Naive thymus-derived CD8-positive, alpha-beta T cell (primary cell): Measurements from ENCODE around the gene NID2. TPM values are rescaled to one million over a fixed set of nuclear protein-coding genes. Genes with fewer than 3 reads are reported as not detected.

Source experiments
- ATAC-seq, 2 donors: fragments of 150-1000 bp; cut with Tn5 transposase in 1 of 2; sonication (Bioruptor Pico), chemical (Tn5 transposase) in 1 of 2; 1 replicate in 1 of 2; 2 replicates in 1 of 2; pipeline ENCODE4 v1.10.0; 2021; ENCODE audit warnings: mild to moderate bottlenecking in 2 of 2, moderate library complexity in 2 of 2
- POLR2A ChIA-PET: fragments of 350-600 bp; sonication (Branson Sonifier 250); formaldehyde crosslinking; loops from one replicate; lab custom pipeline; 2021; ENCODE audit warnings: antibody characterized with exemption; lab: Charles Lee
- DNase-seq, 10 donors: peaks; one replicate each; pipeline versions ENCODE4 v3.0.0 to v3.0.0-alpha.2; 2020 to 2022
- H3K27ac Mint-ChIP-seq, 10 donors: one replicate each; pipeline ENCODE4 v1.8.0; 2020 to 2022; ENCODE audit warnings: mild to moderate bottlenecking in 10 of 10, mixed read lengths in 10 of 10, moderate library complexity in 4 of 10, inconsistent platforms in 1 of 10
- H3K27me3 Mint-ChIP-seq, 5 donors: one replicate each; pipeline ENCODE4 v1.8.0; 2021 to 2022; ENCODE audit warnings: mixed read lengths in 5 of 5
- H3K36me3 Mint-ChIP-seq, 3 donors: one replicate each; pipeline ENCODE4 v1.8.0; 2020 to 2022; ENCODE audit warnings: mixed read lengths in 3 of 3, mild to moderate bottlenecking in 2 of 3, inconsistent platforms in 1 of 3
- H3K4me1 Mint-ChIP-seq, 4 donors: one replicate each; pipeline ENCODE4 v1.8.0; 2021 to 2022; ENCODE audit warnings: mixed read lengths in 4 of 4
- H3K4me3 Mint-ChIP-seq, 10 donors: one replicate each; pipeline ENCODE4 v1.8.0; 2020 to 2022; ENCODE audit warnings: mild to moderate bottlenecking in 10 of 10, mixed read lengths in 10 of 10, moderate library complexity in 6 of 10, inconsistent platforms in 1 of 10
- H3K9me3 Mint-ChIP-seq, 9 donors: one replicate each; pipeline ENCODE4 v1.8.0; 2020 to 2022; ENCODE audit warnings: mixed read lengths in 9 of 9, mild to moderate bottlenecking in 3 of 9, inconsistent platforms in 1 of 9, moderate library complexity in 1 of 9
- polyA plus RNA-seq, 3 donors: library from polyadenylated mRNA; unstranded; fragments of 300-500 nt; fragmentation: Illumina TruSeq; gene quantifications; one replicate each; pipeline ENCODE4 v1.2.3, GENCODE V29; 2021
- total RNA-seq, 8 experiments: library from RNA in 2 of 8; stranded (reverse) in 2 of 8; gene quantifications; one replicate each; pipeline ENCODE4 v1.2.3 and lab custom pipeline; 2021 to 2026

Gene NID2
- total and polyA plus RNA-seq, 5 experiments from 2014 or later = 0.22 to 0.98 (median 0.62) TPM; not detected in 2

GRCh38 chr14:52000696-52001095, 68.2 kb downstream of the NID2 start:
- no peaks in the 10 kb centered on the region for H3K9me3 Mint-ChIP-seq
- peaks cover 4 to 91% (median 19%) of the 10 kb centered on the region in 3 donors for H3K36me3 Mint-ChIP-seq
- H3K4me3 Mint-ChIP-seq = no peak overlapping the region
- DNase-seq = no peak
- peaks cover 5 to 14% (median 11%) of the 10 kb centered on the region in 4 donors for H3K4me1 Mint-ChIP-seq
- H3K27me3 Mint-ChIP-seq = no peaks in the 10 kb centered on the region
- POLR2A ChIA-PET = no interaction called here
- H3K27ac Mint-ChIP-seq = no peak overlapping the region
- no peak for ATAC-seq

DNA sequence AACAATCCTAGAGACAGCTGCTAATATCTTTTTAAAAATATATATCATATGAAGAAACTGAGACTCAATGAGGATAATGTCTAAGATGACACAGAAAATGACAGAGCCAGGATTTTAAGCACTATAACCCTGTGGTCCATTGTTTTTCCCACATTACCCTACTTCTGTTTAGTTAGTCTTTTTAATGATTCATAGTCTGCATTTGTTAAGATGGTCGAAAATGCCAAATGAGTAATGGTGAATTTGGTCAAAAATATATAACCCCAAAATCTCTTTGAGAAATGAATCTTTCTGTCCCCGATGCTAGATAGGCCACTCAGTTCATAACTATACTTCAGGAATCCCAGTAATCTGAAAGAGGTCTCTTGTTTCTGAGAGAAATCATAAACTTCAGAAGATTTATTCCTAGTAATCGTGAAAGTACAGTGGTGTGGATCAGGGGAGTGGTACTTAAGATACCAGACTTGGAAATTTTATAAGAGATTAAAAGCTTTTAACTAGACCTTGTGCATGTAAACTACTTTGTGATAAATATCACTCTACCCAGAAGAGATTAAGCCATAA, 68.8 kb downstream of the NID2 start:
- no peaks in the 10 kb centered on the region for H3K9me3 Mint-ChIP-seq
- POLR2A ChIA-PET = no interaction called here
- H3K4me1 Mint-ChIP-seq = peaks cover 4 to 18% (median 12%) of the 10 kb centered on the region in 4 donors
- no peak for ATAC-seq
- H3K4me3 Mint-ChIP-seq = no peak overlapping the region
- no peaks in the 10 kb centered on the region for H3K27me3 Mint-ChIP-seq
- DNase-seq = no peak
- H3K36me3 Mint-ChIP-seq = peaks cover 4 to 89% (median 17%) of the 10 kb centered on the region in 3 donors
- H3K27ac Mint-ChIP-seq = peak overlapping the region in 1 of 10 donors; percentile 4

GRCh38 chr14:51999084-51999483, 69.8 kb downstream of the NID2 start:
- Mint-ChIP-seq H3K27me3 (no peaks in the 10 kb centered on the region), H3K9me3 (no peaks in the 10 kb centered on the region), H3K27ac (peak overlapping the region in 1 of 10 donors; percentile 13), H3K4me1 (peaks cover 4 to 28% (median 20%) of the 10 kb centered on the region in 4 donors), H3K4me3 (no peak overlapping the region), H3K36me3 (peaks cover 0 to 89% (median 14%) of the 10 kb centered on the region in 3 donors)
- POLR2A ChIA-PET = no interaction called here
- no peak for ATAC-seq
- DNase-seq = no peak

- ATAC-seq (no peak), DNase-seq (no peak)
- Mint-ChIP-seq H3K9me3 (no peaks in the 10 kb centered on the region), H3K4me3 (no peak overlapping the region), H3K36me3 (peaks cover 0 to 90% (median 15%) of the 10 kb centered on the region in 3 donors), H3K27ac (no peak overlapping the region), H3K4me1 (peaks cover 7 to 34% (median 26%) of the 10 kb centered on the region in 4 donors), H3K27me3 (no peaks in the 10 kb centered on the region)
- POLR2A ChIA-PET = no interaction called here
Observed at GRCh38 chr14:51998348-51998747, 70.5 kb downstream of the NID2 start.

- H3K4me1 Mint-ChIP-seq = peaks cover 7 to 46% (median 34%) of the 10 kb centered on the region in 4 donors
- H3K4me3 Mint-ChIP-seq = no peak overlapping the region
- POLR2A ChIA-PET = no interaction called here
- H3K9me3 Mint-ChIP-seq = no peaks in the 10 kb centered on the region
- peak in 4 of 10 donors; percentile 24 to 48 (median 44) for DNase-seq
- H3K27me3 Mint-ChIP-seq = no peaks in the 10 kb centered on the region
- H3K36me3 Mint-ChIP-seq = peaks cover 0 to 86% (median 8%) of the 10 kb centered on the region in 3 donors
- peak in 1 of 2 donors; percentile 44 for ATAC-seq
- H3K27ac Mint-ChIP-seq = peak overlapping the region in 2 of 10 donors; percentile 32 to 68
Observed at GRCh38 chr14:51996148-51996746, 72.6 kb downstream of the NID2 start.

DNA sequence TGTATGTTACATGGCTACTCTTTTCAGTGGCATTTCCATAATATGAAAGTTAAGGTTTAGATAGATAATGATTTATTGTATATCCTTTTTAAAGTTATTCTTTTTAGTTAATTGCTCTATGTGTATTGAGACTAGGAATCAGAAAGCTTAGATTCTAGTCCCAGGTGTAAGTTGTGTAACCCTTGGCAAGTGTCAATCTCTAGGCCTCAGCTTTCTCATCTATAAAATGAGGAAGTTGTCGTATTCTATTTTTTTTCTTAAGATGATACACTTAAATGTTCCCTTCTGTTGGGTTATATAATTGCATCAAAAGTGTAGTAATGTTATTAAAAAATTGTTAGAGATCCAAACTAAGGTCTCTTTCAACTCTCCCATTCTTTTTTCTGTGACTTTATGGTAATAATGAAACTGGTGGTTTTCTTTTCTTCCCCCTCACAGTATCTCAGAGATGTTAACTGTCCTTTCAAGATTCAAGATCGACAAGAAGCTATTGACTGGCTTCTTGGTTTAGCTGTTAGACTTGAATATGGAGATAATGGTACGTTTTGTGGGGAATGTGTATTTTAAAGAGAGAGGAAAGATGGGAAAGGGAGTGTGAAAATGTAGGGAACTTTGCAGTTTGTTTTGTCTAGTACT, 75.5 kb downstream of the NID2 start:
- Mint-ChIP-seq H3K4me3 (peak overlapping the region in 1 of 10 donors; percentile 22), H3K27ac (peak overlapping the region in 4 of 10 donors; percentile 22 to 48 (median 39))
- POLR2A ChIA-PET = no interaction called here

GRCh38 chr14:51990488-51990887, 78.4 kb downstream of the NID2 start:
- ATAC-seq = no peak
- Mint-ChIP-seq H3K4me1 (peaks cover 17 to 58% (median 46%) of the 10 kb centered on the region in 4 donors), H3K27me3 (no peaks in the 10 kb centered on the region)

More for the DNA sequence above, 75.5 kb downstream of the NID2 start:
- ATAC-seq (no peak), DNase-seq (no peak)
- no peaks in the 10 kb centered on the region for H3K27me3 Mint-ChIP-seq
- H3K36me3 Mint-ChIP-seq = peaks cover 0 to 62% (median 5%) of the 10 kb centered on the region in 3 donors
- no peaks in the 10 kb centered on the region for H3K9me3 Mint-ChIP-seq
- peaks cover 18 to 67% (median 54%) of the 10 kb centered on the region in 4 donors for H3K4me1 Mint-ChIP-seq

GRCh38 chr14:51989293-51990234, 79.3 kb downstream of the NID2 start, which contains the start of gene RTRAF:
Gene RTRAF (plus strand): TSS chr14:51989546. CDS start chr14:51989640, 94 bp downstream.
- DNase-seq = peak; percentile 84 to 94 (median 90)
- H3K27me3 Mint-ChIP-seq = no peaks in the 10 kb centered on the region

More at GRCh38 chr14:51990488-51990887, 78.4 kb downstream of the NID2 start:
- peak overlapping the region in 9 of 10 donors; percentile 88 to 99 (median 97) for H3K27ac Mint-ChIP-seq
- no peak for DNase-seq
- POLR2A ChIA-PET = interaction anchor here (0.6 to 1.4 kb wide), 2 partner anchors 144 to 701 kb away, joined by 3 to 4 read pairs; no protein-coding TSS in a partner anchor
- peaks cover 0 to 41% (median 5%) of the 10 kb centered on the region in 3 donors for H3K36me3 Mint-ChIP-seq
- H3K9me3 Mint-ChIP-seq = no peaks in the 10 kb centered on the region
- peak overlapping the region; percentile 89 to 99 (median 98) for H3K4me3 Mint-ChIP-seq

DNA sequence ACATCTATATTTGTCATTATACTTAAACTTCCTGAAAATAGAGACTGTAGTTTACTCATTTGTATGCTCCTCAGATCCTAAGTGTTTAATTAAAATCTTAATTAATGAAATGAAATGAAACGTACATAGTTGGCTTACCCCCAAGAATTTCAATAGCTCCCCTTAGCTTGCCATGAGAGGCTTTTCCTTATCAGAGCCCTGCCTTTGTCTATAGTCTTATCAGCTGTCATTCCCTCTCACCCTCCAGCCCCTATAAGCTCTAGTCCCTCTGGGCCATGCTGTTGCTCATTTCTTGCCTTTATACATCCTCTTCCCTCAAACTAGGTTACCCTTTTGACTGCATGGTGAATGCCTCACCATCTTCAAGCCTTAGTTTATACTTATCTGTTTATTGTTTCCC, 80.6 kb downstream of the NID2 start:
- Mint-ChIP-seq H3K36me3 (peaks cover 0 to 18% (median 0%) of the 10 kb centered on the region in 3 donors), H3K4me3 (peak overlapping the region in 8 of 10 donors; percentile 89 to 99 (median 96)), H3K27me3 (no peaks in the 10 kb centered on the region), H3K27ac (peak overlapping the region; percentile 88 to 99 (median 96)), H3K9me3 (no peaks in the 10 kb centered on the region), H3K4me1 (peaks cover 12 to 40% (median 27%) of the 10 kb centered on the region in 4 donors)
- POLR2A ChIA-PET = interaction anchor here (0.7 kb wide), 1 partner anchor 237 kb away, joined by 4 read pairs; no protein-coding TSS in a partner anchor
- no peak for DNase-seq
- ATAC-seq = no peak

More at GRCh38 chr14:51989293-51990234, 79.3 kb downstream of the NID2 start, which contains the start of gene RTRAF:
- H3K27ac Mint-ChIP-seq = peak within 1 kb of the TSS; percentile 88 to 99 (median 96)
- H3K9me3 Mint-ChIP-seq = no peaks in the 10 kb centered on the region
- peaks cover 15 to 50% (median 38%) of the 10 kb centered on the region in 4 donors for H3K4me1 Mint-ChIP-seq
- peak within 1 kb of the TSS; percentile 89 to 99 (median 98) for H3K4me3 Mint-ChIP-seq
- peaks cover 0 to 31% (median 5%) of the 10 kb centered on the region in 3 donors for H3K36me3 Mint-ChIP-seq
- POLR2A ChIA-PET = interaction anchor here (1.1 to 1.4 kb wide), 2 partner anchors 143 to 894 kb away, joined by 3 read pairs; partner anchors contain the start of gene TRIM9
- peak; percentile 94 to 96 for ATAC-seq

DNA sequence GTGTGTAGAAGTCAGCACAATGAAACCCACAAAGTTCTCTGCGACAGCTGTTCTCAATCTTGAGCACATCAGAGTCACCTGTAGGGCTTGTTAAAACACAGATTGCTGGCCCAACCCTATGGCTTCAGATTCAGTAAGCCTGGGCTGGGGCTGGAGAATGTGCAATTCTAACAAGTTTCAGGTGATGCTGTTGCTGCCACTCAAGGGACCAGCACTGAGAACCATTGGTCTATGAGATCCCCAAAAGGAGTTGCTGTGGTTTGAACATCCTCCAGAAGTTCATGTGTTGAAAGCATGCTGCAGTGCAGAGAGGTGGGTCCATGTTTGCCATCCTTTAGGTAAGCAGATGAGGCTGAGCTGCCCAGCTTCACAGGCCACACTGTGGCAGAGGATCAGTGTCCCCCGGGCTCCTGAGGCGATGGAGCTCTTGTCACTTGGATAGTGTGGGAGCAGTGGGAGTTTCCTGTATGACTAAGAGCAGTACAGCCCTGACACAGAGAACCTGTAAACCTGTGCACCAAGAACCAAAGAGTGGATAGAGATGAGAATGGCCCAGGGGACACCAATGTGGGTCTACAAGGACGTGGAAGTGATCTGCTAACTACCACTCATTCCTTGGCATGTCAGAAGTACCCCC, 87.5 kb downstream of the NID2 start:
- no peak for DNase-seq
- Mint-ChIP-seq H3K4me1 (peaks cover 0 to 9% (median 6%) of the 10 kb centered on the region in 4 donors), H3K27me3 (peaks cover 0 to 5% (median 0%) of the 10 kb centered on the region in 5 donors), H3K27ac (peak overlapping the region in 2 of 10 donors; percentile 10 to 11), H3K4me3 (no peak overlapping the region), H3K36me3 (no peaks in the 10 kb centered on the region), H3K9me3 (no peaks in the 10 kb centered on the region)
- POLR2A ChIA-PET = interaction anchor here (1.4 kb wide), 1 partner anchor 134 kb away, joined by 3 read pairs; no protein-coding TSS in a partner anchor
- ATAC-seq = no peak

DNA sequence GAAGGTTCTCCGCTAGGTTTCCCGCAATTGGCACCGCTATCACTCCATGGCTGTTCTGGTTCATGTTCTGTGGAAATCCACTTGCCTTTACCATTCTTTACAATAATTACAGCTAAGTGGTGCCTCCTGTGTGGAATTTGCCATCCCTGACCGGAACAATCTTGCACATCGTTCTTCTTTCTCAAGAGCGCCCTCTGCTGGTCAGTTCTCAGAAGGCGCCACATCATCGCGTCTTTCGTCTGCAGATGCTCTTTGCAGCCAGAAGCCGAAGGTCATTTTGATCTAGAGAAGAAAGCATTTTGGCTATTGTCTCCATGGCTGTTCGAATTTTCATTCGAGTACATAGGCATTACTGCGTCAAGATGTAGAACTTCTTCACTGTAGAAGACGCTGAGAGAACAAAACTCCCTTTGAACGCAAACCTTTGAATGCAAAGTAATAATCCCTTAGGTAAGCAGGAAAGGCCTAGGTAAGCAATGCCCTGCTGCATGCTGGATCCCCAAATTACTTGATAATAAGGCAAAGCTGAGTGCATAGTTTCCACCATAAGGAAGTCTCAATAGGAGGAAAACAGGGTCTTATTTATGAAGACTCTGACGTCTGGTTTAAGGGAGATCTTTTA, 89.7 kb downstream of the NID2 start:
- POLR2A ChIA-PET = interaction anchor here (0.9 kb wide), 1 partner anchor 104 kb away, joined by 3 read pairs; no protein-coding TSS in a partner anchor
- peak overlapping the region in 2 of 10 donors; percentile 24 to 63 for H3K27ac Mint-ChIP-seq
- H3K27me3 Mint-ChIP-seq = peaks cover 0 to 5% (median 0%) of the 10 kb centered on the region in 5 donors
- no peaks in the 10 kb centered on the region for H3K9me3 Mint-ChIP-seq
- no peak overlapping the region for H3K4me3 Mint-ChIP-seq
- peak; percentile 85 to 93 for ATAC-seq
- peaks cover 0 to 9% (median 6%) of the 10 kb centered on the region in 4 donors for H3K4me1 Mint-ChIP-seq
- peak; percentile 61 to 88 (median 77) for DNase-seq
- H3K36me3 Mint-ChIP-seq = no peaks in the 10 kb centered on the region
